HG02981 (cell line): ENCODE measurements around the gene FZD8.

ENCODE experiments used
- ATAC-seq: cut with Tn5 transposase; IDR thresholded peaks from one replicate; pipeline ENCODE4 v1.9.1; 2021; ENCODE audit warnings: mild to moderate bottlenecking, moderate library complexity; ENCODE audit not compliant: unreplicated experiment

FZD8 gene

DNA sequence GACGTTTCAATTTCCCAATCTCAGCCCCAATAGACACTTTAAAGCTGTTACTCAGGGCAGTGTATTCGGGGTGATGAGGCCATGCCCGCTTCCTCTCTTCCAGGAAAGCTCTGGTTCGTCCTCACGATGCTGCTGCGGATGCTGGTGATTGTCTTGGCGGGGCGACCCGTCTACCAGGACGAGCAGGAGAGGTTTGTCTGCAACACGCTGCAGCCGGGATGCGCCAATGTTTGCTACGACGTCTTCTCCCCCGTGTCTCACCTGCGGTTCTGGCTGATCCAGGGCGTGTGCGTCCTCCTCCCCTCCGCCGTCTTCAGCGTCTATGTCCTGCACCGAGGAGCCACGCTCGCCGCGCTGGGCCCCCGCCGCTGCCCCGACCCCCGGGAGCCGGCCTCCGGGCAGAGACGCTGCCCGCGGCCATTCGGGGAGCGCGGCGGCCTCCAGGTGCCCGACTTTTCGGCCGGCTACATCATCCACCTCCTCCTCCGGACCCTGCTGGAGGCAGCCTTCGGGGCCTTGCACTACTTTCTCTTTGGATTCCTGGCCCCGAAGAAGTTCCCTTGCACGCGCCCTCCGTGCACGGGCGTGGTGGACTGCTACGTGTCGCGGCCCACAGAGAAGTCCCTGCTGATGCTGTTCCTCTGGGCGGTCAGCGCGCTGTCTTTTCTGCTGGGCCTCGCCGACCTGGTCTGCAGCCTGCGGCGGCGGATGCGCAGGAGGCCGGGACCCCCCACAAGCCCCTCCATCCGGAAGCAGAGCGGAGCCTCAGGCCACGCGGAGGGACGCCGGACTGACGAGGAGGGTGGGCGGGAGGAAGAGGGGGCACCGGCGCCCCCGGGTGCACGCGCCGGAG, 34.4 kb downstream of the FZD8 start:
- no peak for ATAC-seq

DNA sequence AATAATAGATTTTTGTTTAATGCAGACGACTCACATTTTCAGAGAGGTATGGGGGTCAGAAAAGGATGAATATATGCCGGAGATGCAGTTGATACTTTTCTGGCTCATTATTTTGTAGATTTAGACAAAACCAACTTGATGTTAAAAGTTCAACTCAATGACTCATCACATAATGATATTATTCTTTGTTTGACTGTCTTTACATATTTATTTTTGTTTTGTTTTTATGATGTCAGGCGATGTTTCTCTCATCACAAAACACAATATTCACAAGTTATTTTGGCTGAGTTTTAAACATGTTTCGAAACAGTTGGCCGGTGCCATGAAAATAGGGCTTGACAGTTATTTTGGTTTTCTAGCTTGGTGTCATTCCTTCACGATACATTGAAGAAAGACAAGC, 35.7 kb downstream of the FZD8 start:
- ATAC-seq, result no peak

DNA sequence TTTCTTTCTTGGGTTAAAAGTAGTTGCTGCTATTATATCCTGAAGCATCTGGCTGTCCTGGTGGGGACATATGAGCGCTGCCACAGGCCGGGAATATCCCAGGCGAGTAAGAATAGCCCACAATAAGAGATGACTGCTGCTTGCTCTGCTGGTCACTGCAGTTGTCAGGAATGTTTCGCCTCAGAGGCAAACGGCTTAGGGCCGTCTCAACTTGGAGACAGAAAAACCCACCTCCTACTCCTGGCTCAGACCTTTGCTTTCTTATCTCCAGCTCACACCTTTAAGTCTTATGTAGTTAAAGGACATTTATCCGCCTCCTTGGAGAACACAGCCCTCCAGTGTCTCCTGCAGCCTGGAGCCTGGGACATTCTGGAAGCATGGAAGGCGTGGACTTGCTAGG, 36.9 kb downstream of the FZD8 start, which contains the start of gene GJD4:
TSS of gene GJD4 (plus strand) at position 151 of the 400 bp plus-strand sequence. CDS start at position 378, 227 bp downstream.
- ATAC-seq, result no peak

DNA sequence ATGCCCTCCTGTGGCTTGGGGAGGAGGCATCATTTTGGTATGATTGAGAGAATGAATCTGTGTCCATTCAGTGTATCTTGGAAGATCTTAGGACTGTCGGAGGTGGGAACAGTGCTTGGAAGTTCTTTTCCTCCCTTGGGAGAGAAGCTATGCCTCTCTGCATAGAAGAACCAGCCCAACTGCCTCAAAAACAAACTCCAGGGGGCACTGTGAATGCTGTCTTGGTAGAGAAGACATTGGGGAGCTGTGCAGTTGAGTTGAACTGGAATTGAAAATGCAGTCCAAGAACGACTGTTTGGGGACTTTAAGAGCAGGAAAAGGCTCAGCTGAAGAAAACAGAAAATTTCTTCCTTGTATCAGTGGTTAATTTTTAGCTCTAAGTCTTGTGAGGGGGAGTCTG, 41.9 kb downstream of the FZD8 start:
- ATAC-seq, result no peak

DNA sequence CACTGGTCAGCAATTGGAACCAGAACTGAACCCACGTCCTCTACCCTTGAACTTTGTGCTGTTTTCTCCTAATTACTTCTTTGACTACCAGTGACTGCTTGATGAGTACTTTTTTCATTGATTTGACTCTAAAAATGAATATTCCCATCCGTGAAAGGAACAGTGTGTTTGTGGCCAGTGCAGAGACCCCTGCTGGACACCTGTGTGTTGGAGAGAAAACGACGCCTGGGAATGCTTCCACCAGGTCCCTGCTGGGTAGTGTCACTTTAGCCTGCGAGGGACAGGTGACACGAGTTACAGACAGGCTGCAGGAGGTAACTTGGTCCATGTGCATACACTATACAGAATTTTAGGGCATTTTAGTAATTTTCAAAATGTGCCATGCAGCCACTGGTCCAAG, 43.7 kb downstream of the FZD8 start:
- no peak for ATAC-seq

DNA sequence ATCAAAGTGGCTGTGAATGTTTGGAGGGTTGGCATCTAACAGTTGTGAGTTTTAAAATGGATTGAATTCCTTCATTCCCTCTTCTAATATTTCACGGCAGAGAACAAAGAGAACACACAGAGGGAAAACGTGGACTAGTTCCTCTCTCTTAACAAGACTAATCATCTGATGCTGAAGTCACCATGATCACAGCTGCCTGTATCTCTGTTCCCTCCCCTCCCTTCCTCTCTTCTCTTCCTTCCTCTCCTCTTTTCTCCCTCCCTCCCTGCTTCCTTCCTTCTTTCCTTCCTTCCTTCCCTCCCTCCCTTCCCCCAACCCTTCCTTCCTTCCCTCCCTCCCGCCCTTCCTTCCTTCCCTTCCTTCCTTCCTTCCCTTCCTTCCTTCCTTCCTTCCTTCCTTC, 47.0 kb downstream of the FZD8 start:
- no peak for ATAC-seq

DNA sequence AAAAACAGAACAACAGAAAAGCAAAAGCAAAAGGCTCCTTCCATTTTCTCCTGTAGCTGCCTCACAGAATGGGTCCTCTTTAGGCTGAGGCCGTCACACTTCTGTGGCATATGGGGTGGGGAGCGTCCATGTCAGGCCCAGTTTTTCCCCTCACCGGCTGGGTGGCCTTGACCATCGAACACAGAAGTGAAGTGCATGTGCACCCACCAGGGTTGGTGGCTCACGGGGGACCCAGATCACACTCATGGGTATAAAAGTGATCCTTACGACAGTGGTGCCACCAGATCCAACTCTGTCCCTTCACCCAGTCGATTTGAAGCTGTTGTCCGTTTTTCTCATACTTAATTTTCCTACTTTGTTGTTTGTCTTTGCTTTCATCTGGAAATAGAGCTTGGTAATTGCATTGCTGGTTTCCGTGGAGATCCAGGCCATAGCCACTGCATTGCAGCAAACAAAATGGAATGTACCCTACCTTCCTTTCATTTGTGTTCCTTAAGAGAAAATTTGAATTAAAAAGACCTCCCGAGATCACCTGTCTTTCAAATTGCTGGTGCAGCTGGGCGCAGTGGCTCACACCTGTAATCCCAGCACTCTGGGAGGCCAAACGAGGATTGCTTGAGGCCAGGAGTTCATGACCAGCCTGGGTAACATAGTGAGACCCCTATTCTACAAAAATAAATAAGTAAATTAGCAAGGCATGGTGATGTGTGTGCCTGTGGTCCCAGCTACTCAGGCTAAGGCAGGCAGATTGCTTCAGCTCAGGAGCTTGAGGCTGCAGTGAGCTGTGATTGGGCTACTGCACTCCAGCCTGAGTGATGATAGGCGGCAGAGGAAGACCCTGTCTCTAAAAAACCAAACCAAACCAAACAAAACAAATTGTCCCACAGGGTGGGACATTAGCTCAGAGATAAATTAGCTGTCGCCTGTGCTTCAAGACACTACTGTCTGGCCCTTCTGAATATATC, 47.7 kb downstream of the FZD8 start:
- ATAC-seq, result no peak

DNA sequence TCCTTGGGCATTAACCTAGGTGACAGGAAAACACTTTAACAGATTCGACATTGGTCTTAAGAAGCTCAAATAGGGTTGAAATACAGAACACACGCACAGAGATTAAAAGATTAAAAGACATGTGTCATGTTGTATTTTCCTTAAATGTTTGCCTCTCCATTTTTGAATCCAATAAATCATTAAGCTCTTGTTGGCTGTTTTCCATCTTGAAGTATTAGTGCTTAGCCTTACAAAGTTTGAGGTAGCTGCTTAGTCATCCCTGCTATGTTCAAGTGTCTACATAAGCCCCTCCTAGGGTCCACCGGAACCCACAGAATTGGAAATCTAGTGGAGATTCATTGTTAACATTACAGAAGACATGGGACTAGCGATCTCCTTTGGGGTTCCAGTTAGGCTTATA, 49.7 kb downstream of the FZD8 start:
- no peak for ATAC-seq

DNA sequence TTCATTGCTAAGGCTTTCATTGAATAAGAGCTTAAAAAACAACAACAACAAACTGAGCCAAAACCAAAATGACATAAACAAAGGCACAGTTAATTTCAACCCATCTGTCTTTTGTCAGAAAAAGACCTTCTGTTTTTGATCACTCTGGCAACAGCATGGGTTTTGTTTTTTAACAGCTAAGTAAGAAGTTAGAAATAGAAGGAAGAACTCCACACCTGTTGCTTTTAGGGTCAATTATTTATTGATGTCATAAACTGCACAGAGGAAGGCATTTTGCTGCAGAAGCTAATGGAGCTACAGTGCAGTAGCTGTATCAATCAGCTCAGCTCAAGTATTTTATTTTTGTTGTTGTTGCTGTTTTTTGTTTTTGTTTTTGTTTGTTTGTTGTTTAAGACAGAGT, 53.3 kb downstream of the FZD8 start:
- no peak for ATAC-seq
